ENCODE measurements around the gene ACLY. TPM values are rescaled to one million over a fixed set of nuclear protein-coding genes. Genes with fewer than 3 reads are reported as not detected.

Gene ACLY
- total and polyA plus RNA-seq, 2 of the 13 experiments (the other 11 are each of a cell fraction or from before 2014, with no cell fraction given) = 111 to 218 TPM

DNA sequence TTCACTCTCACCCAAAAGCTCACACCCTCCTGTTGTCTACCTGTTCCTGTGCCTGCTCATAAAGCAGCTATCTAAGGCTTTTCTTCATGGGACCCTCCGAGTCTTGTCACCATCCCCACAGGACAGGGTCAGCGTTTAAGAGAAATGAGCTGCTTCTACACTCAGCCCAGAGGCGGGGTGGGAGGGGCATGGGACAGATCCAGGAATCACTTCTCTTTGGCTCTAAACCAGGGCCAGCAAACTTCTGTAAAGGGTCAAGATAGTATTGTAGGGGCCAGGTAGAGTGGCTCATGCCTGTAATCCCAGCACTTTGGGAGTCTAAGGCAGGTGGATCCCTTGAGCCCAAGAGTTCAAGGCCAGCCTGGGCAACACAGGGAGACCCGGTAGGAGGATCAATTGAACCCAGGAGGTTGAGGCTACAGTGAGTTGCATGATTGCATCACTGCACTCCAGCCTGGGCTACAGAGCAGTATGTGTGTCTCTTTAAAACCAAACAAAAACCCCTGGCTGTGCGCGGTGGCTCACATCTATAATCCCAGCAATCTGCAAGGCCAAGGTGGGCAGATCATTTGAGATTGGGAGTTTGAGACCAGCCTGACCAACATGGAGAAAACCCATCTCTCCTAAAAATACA, 30.3 kb downstream of the ACLY start (continued):
- no peak for TF ChIP-seq CHCHD3 (CRISPR knock-in tag; IDR thresholded peaks at IDR 0.05)
- no peak for TF ChIP-seq STAG1 (CRISPR knock-in tag; IDR thresholded peaks at IDR 0.05)
- no peak for TF ChIP-seq ZNF160 (CRISPR knock-in tag; IDR thresholded peaks at IDR 0.05)
- TF ChIP-seq, protein P1, sequence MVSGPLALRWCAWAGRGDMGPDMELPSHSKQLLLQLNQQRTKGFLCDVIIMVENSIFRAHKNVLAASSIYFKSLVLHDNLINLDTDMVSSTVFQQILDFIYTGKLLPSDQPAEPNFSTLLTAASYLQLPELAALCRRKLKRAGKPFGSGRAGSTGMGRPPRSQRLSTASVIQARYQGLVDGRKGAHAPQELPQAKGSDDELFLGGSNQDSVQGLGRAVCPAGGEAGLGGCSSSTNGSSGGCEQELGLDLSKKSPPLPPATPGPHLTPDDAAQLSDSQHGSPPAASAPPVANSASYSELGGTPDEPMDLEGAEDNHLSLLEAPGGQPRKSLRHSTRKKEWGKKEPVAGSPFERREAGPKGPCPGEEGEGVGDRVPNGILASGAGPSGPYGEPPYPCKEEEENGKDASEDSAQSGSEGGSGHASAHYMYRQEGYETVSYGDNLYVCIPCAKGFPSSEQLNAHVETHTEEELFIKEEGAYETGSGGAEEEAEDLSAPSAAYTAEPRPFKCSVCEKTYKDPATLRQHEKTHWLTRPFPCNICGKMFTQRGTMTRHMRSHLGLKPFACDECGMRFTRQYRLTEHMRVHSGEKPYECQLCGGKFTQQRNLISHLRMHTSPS (CRISPR knock-in tag; IDR thresholded peaks at IDR 0.05; ENCODE audit: low read depth) = no peak
- TF ChIP-seq SIX4 (CRISPR knock-in tag; IDR thresholded peaks at IDR 0.05) = no peak
- TF ChIP-seq PHF8 (CRISPR knock-in tag; IDR thresholded peaks at IDR 0.05) = no peak
- no peak for TF ChIP-seq AKAP8 (CRISPR knock-in tag; IDR thresholded peaks at IDR 0.05)
- TF ChIP-seq ZFAT (CRISPR knock-in tag; conservative IDR thresholded peaks at IDR 0.05) = 0 out of 2 replicates have a peak, but pooled peaks have one; percentile 40
- TF ChIP-seq MIER3 (CRISPR knock-in tag; IDR thresholded peaks at IDR 0.05; ENCODE audit: borderline replicate concordance) = no peak
- peak; percentile 15; the same call in 1 of the 2 replicates for TF ChIP-seq RXRA (CRISPR knock-in tag; IDR thresholded peaks at IDR 0.05)
- TF ChIP-seq KAT7 (CRISPR knock-in tag; IDR thresholded peaks at IDR 0.05; ENCODE audit: borderline replicate concordance) = no peak
- TF ChIP-seq, protein P2, sequence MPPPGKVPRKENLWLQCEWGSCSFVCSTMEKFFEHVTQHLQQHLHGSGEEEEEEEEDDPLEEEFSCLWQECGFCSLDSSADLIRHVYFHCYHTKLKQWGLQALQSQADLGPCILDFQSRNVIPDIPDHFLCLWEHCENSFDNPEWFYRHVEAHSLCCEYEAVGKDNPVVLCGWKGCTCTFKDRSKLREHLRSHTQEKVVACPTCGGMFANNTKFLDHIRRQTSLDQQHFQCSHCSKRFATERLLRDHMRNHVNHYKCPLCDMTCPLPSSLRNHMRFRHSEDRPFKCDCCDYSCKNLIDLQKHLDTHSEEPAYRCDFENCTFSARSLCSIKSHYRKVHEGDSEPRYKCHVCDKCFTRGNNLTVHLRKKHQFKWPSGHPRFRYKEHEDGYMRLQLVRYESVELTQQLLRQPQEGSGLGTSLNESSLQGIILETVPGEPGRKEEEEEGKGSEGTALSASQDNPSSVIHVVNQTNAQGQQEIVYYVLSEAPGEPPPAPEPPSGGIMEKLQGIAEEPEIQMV (CRISPR knock-in tag; IDR thresholded peaks at IDR 0.05; ENCODE audit: low read depth) = no peak
- no peak for TF ChIP-seq STAT5B (CRISPR knock-in tag; IDR thresholded peaks at IDR 0.05)
- TF ChIP-seq, protein P3, sequence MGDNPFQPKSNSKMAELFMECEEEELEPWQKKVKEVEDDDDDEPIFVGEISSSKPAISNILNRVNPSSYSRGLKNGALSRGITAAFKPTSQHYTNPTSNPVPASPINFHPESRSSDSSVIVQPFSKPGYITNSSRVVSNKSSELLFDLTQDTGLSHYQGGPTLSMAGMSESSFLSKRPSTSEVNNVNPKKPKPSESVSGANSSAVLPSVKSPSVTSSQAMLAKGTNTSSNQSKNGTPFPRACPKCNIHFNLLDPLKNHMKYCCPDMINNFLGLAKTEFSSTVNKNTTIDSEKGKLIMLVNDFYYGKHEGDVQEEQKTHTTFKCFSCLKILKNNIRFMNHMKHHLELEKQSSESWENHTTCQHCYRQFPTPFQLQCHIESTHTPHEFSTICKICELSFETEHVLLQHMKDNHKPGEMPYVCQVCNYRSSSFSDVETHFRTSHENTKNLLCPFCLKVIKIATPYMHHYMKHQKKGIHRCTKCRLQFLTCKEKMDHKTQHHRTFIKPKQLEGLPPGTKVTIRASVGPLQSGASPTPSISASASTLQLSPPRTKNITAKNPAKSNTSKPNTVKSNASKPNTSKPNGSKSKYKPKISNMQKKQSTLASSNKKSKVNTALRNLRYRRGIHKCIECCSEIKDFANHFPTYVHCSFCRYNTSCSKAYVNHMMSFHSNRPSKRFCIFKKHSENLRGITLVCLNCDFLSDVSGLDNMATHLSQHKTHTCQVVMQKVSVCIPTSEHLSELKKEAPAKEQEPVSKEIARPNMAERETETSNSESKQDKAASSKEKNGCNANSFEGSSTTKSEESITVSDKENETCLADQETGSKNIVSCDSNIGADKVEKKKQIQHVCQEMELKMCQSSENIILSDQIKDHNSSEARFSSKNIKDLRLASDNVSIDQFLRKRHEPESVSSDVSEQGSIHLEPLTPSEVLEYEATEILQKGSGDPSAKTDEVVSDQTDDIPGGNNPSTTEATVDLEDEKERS (CRISPR knock-in tag; IDR thresholded peaks at IDR 0.05) = 0 out of 2 replicates have a peak, but pooled peaks have one; percentile 25
- TF ChIP-seq U2AF2 (IDR thresholded peaks at IDR 0.05; ENCODE audit: low read depth, low read length) = no peak
- TF ChIP-seq GATAD1 (CRISPR knock-in tag; IDR thresholded peaks at IDR 0.05) = no peak
- TF ChIP-seq, protein P4, sequence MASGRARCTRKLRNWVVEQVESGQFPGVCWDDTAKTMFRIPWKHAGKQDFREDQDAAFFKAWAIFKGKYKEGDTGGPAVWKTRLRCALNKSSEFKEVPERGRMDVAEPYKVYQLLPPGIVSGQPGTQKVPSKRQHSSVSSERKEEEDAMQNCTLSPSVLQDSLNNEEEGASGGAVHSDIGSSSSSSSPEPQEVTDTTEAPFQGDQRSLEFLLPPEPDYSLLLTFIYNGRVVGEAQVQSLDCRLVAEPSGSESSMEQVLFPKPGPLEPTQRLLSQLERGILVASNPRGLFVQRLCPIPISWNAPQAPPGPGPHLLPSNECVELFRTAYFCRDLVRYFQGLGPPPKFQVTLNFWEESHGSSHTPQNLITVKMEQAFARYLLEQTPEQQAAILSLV (CRISPR knock-in tag; IDR thresholded peaks at IDR 0.05; ENCODE audit: borderline replicate concordance) = no peak
- TF ChIP-seq CAMTA2 (CRISPR knock-in tag; IDR thresholded peaks at IDR 0.05; ENCODE audit: borderline replicate concordance) = no peak
- TF ChIP-seq ZNF30 (CRISPR knock-in tag; IDR thresholded peaks at IDR 0.05) = no peak
- TF ChIP-seq, protein P5, sequence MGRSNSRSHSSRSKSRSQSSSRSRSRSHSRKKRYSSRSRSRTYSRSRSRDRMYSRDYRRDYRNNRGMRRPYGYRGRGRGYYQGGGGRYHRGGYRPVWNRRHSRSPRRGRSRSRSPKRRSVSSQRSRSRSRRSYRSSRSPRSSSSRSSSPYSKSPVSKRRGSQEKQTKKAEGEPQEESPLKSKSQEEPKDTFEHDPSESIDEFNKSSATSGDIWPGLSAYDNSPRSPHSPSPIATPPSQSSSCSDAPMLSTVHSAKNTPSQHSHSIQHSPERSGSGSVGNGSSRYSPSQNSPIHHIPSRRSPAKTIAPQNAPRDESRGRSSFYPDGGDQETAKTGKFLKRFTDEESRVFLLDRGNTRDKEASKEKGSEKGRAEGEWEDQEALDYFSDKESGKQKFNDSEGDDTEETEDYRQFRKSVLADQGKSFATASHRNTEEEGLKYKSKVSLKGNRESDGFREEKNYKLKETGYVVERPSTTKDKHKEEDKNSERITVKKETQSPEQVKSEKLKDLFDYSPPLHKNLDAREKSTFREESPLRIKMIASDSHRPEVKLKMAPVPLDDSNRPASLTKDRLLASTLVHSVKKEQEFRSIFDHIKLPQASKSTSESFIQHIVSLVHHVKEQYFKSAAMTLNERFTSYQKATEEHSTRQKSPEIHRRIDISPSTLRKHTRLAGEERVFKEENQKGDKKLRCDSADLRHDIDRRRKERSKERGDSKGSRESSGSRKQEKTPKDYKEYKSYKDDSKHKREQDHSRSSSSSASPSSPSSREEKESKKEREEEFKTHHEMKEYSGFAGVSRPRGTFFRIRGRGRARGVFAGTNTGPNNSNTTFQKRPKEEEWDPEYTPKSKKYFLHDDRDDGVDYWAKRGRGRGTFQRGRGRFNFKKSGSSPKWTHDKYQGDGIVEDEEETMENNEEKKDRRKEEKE (IDR thresholded peaks at IDR 0.05) = no peak
- no peak for TF ChIP-seq BRD4 (CRISPR knock-in tag; IDR thresholded peaks at IDR 0.05)

Data from HepG2 (cell line).